OCI-LY3 (cell line): ENCODE results near the gene MINDY1.

ENCODE experiments used
- H2AFZ ChIP-seq: fragments of 200-600, 300-600 bp; shearing (Covaris generic); 2 replicates; pipeline ENCODE4 v1.6.0; 2014; ENCODE audit warnings: antibody characterized with exemption, low read depth, low read length
- H3K27ac ChIP-seq: fragments of 200-600, 300-600 bp; sonication (generic); 2 replicates; pipeline ENCODE4 v1.5.1; 2014; ENCODE audit warnings: mild to moderate bottlenecking, low read length, moderate library complexity, mixed read lengths
- H3K27me3 ChIP-seq: fragments of 200-600, 300-600 bp; sonication (generic); 2 replicates; pipeline ENCODE4 v1.6.1; 2014; ENCODE audit warnings: low read depth, low read length, mixed read lengths
- H3K36me3 ChIP-seq: fragments of 200-600, 300-600 bp; sonication (generic); replicated peaks from 2 replicates; pipeline ENCODE3; 2014; ENCODE audit warnings: low read depth, low read length, mixed read lengths
- H3K4me1 ChIP-seq: fragments of 300-600, 200-600 bp; sonication (generic); 2 replicates; pipeline ENCODE4 v1.6.1; 2014; ENCODE audit warnings: low read length, mixed read lengths
- H3K4me2 ChIP-seq: fragments of 200-600, 300-600 bp; sonication (generic); 2 replicates; pipeline ENCODE4 v1.6.1; 2014; ENCODE audit warnings: low read length, mixed read lengths
- H3K4me3 ChIP-seq: fragments of 300-600, 200-600 bp; sonication (generic); 2 replicates; pipeline ENCODE4 v1.5.1; 2014; ENCODE audit warnings: antibody characterized with exemption, mild to moderate bottlenecking, low read length, moderate library complexity
- H3K79me2 ChIP-seq: fragments of 300-600, 200-600 bp; shearing (Covaris generic); 2 replicates; pipeline ENCODE4 v1.6.1; 2014; ENCODE audit warnings: mild to moderate bottlenecking, low read length, mixed read lengths
- H3K9ac ChIP-seq: fragments of 300-600, 200-600 bp; shearing (Covaris generic); 2 replicates; pipeline ENCODE4 v1.6.0; 2014; ENCODE audit warnings: mild to moderate bottlenecking, low read length, moderate library complexity
- H3K9me3 ChIP-seq: fragments of 200-600, 300-600 bp; shearing (Covaris generic); 2 replicates; pipeline ENCODE4 v1.6.1; 2014; ENCODE audit warnings: low read length, mixed read lengths; ENCODE audit not compliant: insufficient read depth
- H4K20me1 ChIP-seq: fragments of 200-600, 300-600 bp; sonication (generic); 2 replicates; pipeline ENCODE4 v1.6.1; 2016; ENCODE audit warnings: low read length, mixed read lengths; ENCODE audit not compliant: insufficient read depth
- EZH2phosphoT487 ChIP-seq: fragments of 200-600 bp; shearing (Covaris generic); IDR thresholded peaks from 2 replicates; pipeline ENCODE4 v1.6.1; 2018; ENCODE audit warnings: antibody characterized with exemption, mixed run types, low read depth
- TF ChIP-seq, protein P1 (sequence below): fragments of 200-600, 300-600 bp; sonication (generic); IDR thresholded peaks from 2 replicates; pipeline ENCODE4 v1.5.1; 2014; ENCODE audit warnings: antibody characterized with exemption, low read length, low read depth

MINDY1 gene

DNA sequence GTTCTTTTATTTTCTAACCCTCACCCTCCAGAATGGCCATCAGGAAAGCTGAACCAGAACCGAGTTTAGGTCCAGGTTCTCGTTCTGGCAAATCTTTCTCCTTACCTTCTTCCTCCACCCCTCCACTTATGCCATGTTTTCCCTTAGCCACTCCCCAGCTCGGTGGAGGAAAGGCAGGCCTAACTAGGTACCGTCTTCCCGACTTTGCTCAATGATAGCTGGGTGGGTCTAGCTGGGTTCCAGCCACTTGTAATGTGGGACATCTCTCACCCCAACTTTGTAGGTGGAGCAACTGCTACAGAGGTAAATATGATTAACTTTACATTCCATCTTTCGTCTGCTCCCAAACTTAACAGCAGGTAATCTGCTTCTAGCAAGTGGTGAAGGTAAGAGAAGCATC, 30.3 kb upstream of the MINDY1 start:
- no peaks in the 10 kb centered on the region for H3K27me3 ChIP-seq
- no peak for TF ChIP-seq EZH2phosphoT487
- TF ChIP-seq, protein P1, sequence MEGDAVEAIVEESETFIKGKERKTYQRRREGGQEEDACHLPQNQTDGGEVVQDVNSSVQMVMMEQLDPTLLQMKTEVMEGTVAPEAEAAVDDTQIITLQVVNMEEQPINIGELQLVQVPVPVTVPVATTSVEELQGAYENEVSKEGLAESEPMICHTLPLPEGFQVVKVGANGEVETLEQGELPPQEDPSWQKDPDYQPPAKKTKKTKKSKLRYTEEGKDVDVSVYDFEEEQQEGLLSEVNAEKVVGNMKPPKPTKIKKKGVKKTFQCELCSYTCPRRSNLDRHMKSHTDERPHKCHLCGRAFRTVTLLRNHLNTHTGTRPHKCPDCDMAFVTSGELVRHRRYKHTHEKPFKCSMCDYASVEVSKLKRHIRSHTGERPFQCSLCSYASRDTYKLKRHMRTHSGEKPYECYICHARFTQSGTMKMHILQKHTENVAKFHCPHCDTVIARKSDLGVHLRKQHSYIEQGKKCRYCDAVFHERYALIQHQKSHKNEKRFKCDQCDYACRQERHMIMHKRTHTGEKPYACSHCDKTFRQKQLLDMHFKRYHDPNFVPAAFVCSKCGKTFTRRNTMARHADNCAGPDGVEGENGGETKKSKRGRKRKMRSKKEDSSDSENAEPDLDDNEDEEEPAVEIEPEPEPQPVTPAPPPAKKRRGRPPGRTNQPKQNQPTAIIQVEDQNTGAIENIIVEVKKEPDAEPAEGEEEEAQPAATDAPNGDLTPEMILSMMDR = no peak
- no peaks in the 10 kb centered on the region for H4K20me1 ChIP-seq
- peaks cover 4% of the 10 kb centered on the region for H3K36me3 ChIP-seq
- H3K4me3 ChIP-seq = no peak overlapping the region
- H3K79me2 ChIP-seq = no peaks in the 10 kb centered on the region
- no peak overlapping the region for H3K9ac ChIP-seq
- no peak overlapping the region for H3K4me2 ChIP-seq
- H3K27ac ChIP-seq = no peak overlapping the region
- no peak overlapping the region for H2AFZ ChIP-seq
- no peaks in the 10 kb centered on the region for H3K4me1 ChIP-seq
- no peaks in the 10 kb centered on the region for H3K9me3 ChIP-seq

DNA sequence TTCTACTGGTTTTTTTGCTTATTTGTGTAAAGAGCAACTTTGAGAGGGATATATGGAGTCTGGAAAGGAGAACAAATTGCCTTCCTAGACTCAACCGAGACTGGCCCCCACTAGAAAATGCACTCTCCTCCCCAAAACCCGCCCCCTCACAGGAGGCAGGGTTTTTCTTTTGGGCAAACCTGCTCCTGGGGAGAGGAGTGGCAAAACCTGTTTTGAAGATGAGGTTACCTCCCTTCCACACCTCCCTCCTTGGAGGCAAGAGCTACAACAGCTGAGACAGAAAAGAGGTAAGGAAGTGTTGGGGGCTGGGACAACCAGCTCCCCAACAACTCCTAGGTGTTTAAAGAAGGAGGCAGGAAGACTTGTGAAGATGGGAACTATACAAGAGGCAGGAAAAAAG, 29.7 kb upstream of the MINDY1 start, which contains the start of gene BNIPL:
TSS of gene BNIPL (plus strand) at position 231 of the 400 bp plus-strand sequence. CDS start at position 371, 140 bp downstream.
- H3K79me2 ChIP-seq = no peaks in the 10 kb centered on the region
- H3K4me3 ChIP-seq = no peak within 1 kb of the TSS
- no peaks in the 10 kb centered on the region for H3K27me3 ChIP-seq
- H4K20me1 ChIP-seq = no peaks in the 10 kb centered on the region
- no peak within 1 kb of the TSS for H3K27ac ChIP-seq
- H3K4me1 ChIP-seq = no peaks in the 10 kb centered on the region
- no peak within 1 kb of the TSS for H2AFZ ChIP-seq
- no peak for TF ChIP-seq EZH2phosphoT487
- TF ChIP-seq, protein P1 = no peak
- H3K9me3 ChIP-seq = no peaks in the 10 kb centered on the region
- no peak within 1 kb of the TSS for H3K4me2 ChIP-seq
- H3K9ac ChIP-seq = no peak within 1 kb of the TSS
- peaks cover 4% of the 10 kb centered on the region for H3K36me3 ChIP-seq

DNA sequence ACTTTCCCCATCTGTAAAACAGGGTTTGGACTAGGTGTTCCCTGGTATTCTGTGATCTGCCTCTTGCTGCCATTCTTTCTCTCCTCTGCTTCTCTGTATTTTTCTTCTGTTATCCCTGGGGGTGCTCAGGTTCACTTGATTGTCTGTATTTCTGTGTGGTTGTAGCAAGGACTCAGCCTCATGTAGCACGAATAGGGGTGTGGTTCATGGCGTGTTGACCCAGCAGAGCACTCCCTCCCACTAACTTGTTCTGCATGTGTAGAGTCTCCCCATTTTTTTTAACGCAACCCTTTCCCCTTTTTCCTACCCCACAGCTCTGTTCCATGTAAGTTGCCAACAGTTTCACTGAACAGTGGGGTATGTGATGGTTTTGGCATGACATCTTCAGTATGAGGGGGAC, 28.5 kb upstream of the MINDY1 start:
- TF ChIP-seq, protein P1 = no peak
- no peak for TF ChIP-seq EZH2phosphoT487
- no peak overlapping the region for H3K9ac ChIP-seq
- H3K4me1 ChIP-seq = no peaks in the 10 kb centered on the region
- H3K4me3 ChIP-seq = no peak overlapping the region
- H3K9me3 ChIP-seq = no peaks in the 10 kb centered on the region
- no peaks in the 10 kb centered on the region for H3K27me3 ChIP-seq
- peaks cover 4% of the 10 kb centered on the region for H3K36me3 ChIP-seq
- H2AFZ ChIP-seq = no peak overlapping the region
- H3K27ac ChIP-seq = no peak overlapping the region
- H4K20me1 ChIP-seq = no peaks in the 10 kb centered on the region
- no peak overlapping the region for H3K4me2 ChIP-seq
- no peaks in the 10 kb centered on the region for H3K79me2 ChIP-seq

GRCh38 chr1:151032164-151032563, 25.5 kb upstream of the MINDY1 start:
- Histone ChIP-seq H3K4me3 (no peak overlapping the region), H3K4me1 (no peaks in the 10 kb centered on the region)

More at GRCh38 chr1:151032164-151032563, 25.5 kb upstream of the MINDY1 start:
- TF ChIP-seq, protein P1 = no peak
- TF ChIP-seq EZH2phosphoT487 = no peak
- no peak overlapping the region for H3K9ac ChIP-seq
- H3K4me2 ChIP-seq = no peak overlapping the region
- no peak overlapping the region for H3K27ac ChIP-seq
- H3K79me2 ChIP-seq = no peaks in the 10 kb centered on the region
- no peaks in the 10 kb centered on the region for H3K9me3 ChIP-seq
- no peak overlapping the region for H2AFZ ChIP-seq
- peaks cover 15% of the 10 kb centered on the region for H3K36me3 ChIP-seq
- H4K20me1 ChIP-seq = no peaks in the 10 kb centered on the region
- H3K27me3 ChIP-seq = no peaks in the 10 kb centered on the region
